Effector CD4-positive, alpha-beta T cell (primary cell): ENCODE data around the gene CLDN7. TPM values are rescaled to one million over a fixed set of nuclear protein-coding genes. Genes with fewer than 3 reads are reported as not detected.

Experiments used
- DNase-seq: peaks from one replicate; pipeline ENCODE4 v3.0.0-alpha.2; 2020
- total RNA-seq: gene quantifications from one replicate; lab custom pipeline; 2026; lab: John Stamatoyannopoulos, UW

Gene CLDN7
- total RNA-seq: not detected

GRCh38 chr17:7262192-7262934 lies at the start of gene CLDN7:
Gene CLDN7, minus strand, starts transcription at chr17:7262478. Its CDS starts 435 bp downstream, at chr17:7262043.
- DNase-seq: no peak

- no peak for DNase-seq
These were observed 48.9 kb upstream of the CLDN7 start for GRCh38 chr17:7311110-7311705.

- DNase-seq: no peak
These were observed 47.4 kb upstream of the CLDN7 start for GRCh38 chr17:7309628-7310027.

GRCh38 chr17:7308625-7309433 lies 46.6 kb upstream of the CLDN7 start:
- DNase-seq: peak; percentile 84

GRCh38 chr17:7307686-7308624 lies 45.7 kb upstream of the CLDN7 start:
- DNase-seq: peak; percentile 48

- peak; percentile 100 for DNase-seq
These were observed 44.8 kb upstream of the CLDN7 start, which contains the start of gene EIF5A for GRCh38 chr17:7306911-7307685. Gene EIF5A, plus strand, starts transcription at chr17:7307628. Its CDS starts 2,008 bp downstream, at chr17:7309636.

GRCh38 chr17:7304179-7304578 lies 41.9 kb upstream of the CLDN7 start:
- DNase-seq: no peak

- peak; percentile 61 for DNase-seq
These were observed 34.0 kb upstream of the CLDN7 start for GRCh38 chr17:7296189-7296861.

- DNase-seq: no peak
These were observed 33.2 kb upstream of the CLDN7 start for GRCh38 chr17:7295230-7296180.

- DNase-seq: peak; percentile 65
These were observed 32.4 kb upstream of the CLDN7 start, which contains the start of gene YBX2 for GRCh38 chr17:7294614-7295153. Gene YBX2, minus strand, starts transcription at chr17:7294639. Its CDS starts 139 bp downstream, at chr17:7294500.

- no peak for DNase-seq
These were observed 31.7 kb upstream of the CLDN7 start for GRCh38 chr17:7293816-7294613.

GRCh38 chr17:7293159-7293558 lies 30.9 kb upstream of the CLDN7 start:
- DNase-seq: no peak

- DNase-seq: no peak
These were observed 30.5 kb upstream of the CLDN7 start for GRCh38 chr17:7292729-7293128.

GRCh38 chr17:7292194-7292593 lies 29.9 kb upstream of the CLDN7 start:
- no peak for DNase-seq

GRCh38 chr17:7290685-7291084 lies 28.4 kb upstream of the CLDN7 start:
- DNase-seq: no peak

GRCh38 chr17:7290166-7290565 lies 27.9 kb upstream of the CLDN7 start:
- no peak for DNase-seq

GRCh38 chr17:7289256-7290032 lies 27.2 kb upstream of the CLDN7 start:
- DNase-seq: no peak

GRCh38 chr17:7285679-7286078 lies 23.4 kb upstream of the CLDN7 start:
- DNase-seq: no peak
